Stimulated activated CD8-positive, alpha-beta memory T cell treated with anti-CD3 and anti-CD28 coated beads, Interleukin-15, amount 100 ng/mL, for 1 hour (primary cell): Measurements from ENCODE around the gene CFAP45.

Source experiments
- DNase-seq: peaks from one replicate; pipeline ENCODE4 v3.0.0-alpha.2; 2020; ENCODE audit warnings: low read depth

Gene CFAP45

DNA sequence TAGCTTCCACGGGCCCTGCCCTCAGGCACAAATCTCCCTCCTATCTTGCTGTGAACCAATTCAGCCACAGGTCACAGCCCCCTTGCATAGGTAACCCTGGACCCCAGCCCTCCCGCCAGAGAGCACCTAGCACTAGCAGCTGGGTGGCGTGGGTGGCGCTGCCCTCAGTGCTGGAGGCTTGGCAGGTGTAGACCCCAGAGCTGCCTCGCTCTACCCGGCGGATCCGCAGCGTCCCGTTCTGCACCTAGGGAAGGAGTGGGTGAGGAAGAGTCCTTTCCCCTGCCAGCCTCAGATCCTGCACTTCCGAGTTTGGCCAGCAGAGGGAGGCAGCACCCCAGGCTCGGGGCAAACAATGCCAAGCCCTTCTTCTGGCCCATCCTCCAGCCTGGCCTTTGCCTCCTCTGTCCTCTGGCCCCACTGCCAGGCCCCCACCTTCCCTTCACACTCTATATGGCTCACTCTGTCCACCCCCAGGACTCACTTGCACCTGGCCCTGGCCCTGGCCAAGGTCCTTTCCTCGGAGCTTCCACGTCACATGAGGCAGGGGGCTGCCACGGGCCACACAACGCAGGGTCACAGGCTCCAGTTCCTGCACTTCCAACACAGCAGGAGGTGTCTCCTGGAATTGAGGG is 36.4 kb upstream of the CFAP45 start:
- DNase-seq = peak; percentile 78

GRCh38 chr1:159935719-159936272 is 35.8 kb upstream of the CFAP45 start:
- DNase-seq = no peak

DNA sequence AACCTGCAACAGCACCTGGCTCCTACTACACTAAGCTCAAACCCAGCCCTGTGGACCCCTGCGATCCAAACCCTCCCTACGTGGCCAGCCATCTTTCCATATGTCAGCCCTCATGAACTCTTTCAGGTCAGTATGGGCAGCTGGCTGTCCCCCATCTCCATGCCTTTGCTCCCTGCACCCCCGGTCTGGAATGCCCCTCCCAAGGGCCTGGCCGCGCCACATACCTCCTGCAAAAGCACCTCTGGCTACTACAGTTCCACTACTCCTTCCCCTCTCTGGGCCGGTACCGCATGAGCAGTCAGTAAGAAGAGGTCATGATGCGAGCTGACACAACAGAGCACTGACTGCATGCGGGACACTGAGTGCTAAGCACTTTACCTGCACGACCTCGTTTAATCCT is 35.3 kb upstream of the CFAP45 start:
- no peak for DNase-seq

DNA sequence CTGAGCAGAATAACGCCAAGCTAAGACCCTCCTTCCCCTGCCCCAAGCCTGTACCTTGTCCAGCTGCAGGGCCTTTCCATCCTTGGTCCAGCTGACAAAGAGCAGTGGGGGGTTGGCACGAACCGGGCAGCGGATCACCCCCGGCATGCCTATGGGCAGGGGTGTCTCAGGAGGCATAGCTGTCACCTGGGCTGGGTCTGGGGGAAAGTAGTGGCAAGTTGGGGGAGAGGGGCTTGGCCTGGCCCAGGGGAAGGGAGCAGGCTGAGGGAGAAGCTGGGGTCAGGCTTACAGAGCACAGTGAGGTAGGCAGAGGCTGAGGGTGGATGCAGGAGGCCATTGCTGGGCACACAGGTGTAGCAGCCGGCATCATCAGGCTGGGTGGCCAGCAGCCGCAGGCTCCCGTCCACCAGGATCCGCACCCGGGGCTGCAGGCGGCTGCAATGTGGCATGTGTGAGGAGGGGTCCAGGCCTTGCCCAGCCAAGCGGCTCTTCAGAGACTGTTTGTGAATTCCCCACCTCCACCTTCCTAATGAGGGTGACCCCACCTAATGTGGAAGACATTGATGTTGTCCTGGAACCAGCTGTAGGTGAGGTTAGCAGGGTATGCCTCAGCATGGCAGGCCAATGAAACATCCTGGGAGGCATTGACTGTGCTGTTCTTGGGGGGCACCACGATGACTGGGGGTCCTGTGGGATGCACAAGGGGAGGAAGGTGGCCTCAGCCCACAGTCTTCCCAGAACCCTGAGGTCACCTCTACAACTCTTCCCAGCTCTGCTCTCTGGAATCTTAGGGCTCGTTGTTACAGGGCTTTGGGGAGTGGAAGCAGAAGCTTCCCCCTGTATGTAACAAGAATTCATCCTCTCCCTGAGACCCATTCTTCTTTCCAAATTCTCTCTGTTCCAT is 34.4 kb upstream of the CFAP45 start:
- DNase-seq = no peak

- DNase-seq = no peak
Observed at GRCh38 chr1:159933347-159933746, 33.4 kb upstream of the CFAP45 start.

DNA sequence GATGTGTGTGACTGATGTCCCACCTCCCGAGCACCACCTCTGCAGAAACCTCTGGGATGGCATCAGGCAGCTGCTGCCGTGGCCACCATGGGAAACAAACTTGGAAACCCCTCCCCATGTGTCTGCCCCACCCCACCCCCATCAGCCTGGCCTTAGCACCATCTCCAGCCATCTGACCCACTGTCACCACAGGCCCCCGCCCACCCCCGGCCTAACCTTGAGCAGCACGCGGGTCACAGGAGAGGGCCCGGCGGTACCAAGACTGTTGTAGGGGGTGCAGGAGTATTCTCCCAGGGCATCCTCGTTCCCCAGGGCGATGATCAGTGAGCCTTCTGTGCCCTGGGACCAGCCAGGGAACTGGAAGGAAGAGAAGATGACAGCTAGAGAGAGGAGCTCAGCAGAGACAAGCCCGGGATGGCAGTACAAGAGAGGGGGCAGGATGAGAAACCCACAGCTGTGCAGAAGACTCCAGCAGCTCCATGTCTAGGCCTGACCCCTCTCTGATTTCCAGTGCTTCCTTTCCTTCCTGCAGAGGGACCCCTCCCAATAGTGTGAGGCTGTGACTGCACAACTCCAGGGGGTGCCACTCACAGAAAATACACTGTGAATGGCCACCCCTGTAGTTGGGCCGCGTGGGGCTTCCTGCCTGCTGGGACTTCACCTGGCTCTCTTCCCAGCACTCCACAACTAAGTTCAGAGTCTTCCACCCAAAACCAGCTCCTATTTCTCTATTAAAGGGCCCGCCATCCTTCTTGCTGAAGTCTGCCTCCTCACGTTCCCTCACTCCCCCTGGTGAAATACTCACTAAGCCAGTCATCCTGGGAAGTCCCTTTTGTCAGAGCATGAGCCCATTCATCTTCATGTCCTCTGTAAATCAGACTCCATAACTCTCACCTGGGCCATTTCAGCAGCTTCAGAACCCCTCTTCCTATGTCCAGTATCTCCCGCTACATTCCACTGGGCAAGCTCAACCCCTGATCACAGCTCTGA is 32.6 kb upstream of the CFAP45 start:
- no peak for DNase-seq

GRCh38 chr1:159931795-159932173 is 31.8 kb upstream of the CFAP45 start:
- DNase-seq = no peak

GRCh38 chr1:159931101-159931794 is 31.3 kb upstream of the CFAP45 start:
- DNase-seq = no peak

- no peak for DNase-seq
Observed at GRCh38 chr1:159930634-159931033, 30.7 kb upstream of the CFAP45 start.

GRCh38 chr1:159930216-159930615 is 30.3 kb upstream of the CFAP45 start:
- DNase-seq = no peak

- DNase-seq = no peak
Observed at GRCh38 chr1:159929155-159930051, 29.4 kb upstream of the CFAP45 start.

- no peak for DNase-seq
Observed at GRCh38 chr1:159928491-159929050, 28.6 kb upstream of the CFAP45 start.

GRCh38 chr1:159927849-159928431 is 28.0 kb upstream of the CFAP45 start:
- no peak for DNase-seq

GRCh38 chr1:159927211-159927848 is 27.4 kb upstream of the CFAP45 start:
- no peak for DNase-seq

GRCh38 chr1:159925719-159926078 is 25.7 kb upstream of the CFAP45 start:
- no peak for DNase-seq

DNA sequence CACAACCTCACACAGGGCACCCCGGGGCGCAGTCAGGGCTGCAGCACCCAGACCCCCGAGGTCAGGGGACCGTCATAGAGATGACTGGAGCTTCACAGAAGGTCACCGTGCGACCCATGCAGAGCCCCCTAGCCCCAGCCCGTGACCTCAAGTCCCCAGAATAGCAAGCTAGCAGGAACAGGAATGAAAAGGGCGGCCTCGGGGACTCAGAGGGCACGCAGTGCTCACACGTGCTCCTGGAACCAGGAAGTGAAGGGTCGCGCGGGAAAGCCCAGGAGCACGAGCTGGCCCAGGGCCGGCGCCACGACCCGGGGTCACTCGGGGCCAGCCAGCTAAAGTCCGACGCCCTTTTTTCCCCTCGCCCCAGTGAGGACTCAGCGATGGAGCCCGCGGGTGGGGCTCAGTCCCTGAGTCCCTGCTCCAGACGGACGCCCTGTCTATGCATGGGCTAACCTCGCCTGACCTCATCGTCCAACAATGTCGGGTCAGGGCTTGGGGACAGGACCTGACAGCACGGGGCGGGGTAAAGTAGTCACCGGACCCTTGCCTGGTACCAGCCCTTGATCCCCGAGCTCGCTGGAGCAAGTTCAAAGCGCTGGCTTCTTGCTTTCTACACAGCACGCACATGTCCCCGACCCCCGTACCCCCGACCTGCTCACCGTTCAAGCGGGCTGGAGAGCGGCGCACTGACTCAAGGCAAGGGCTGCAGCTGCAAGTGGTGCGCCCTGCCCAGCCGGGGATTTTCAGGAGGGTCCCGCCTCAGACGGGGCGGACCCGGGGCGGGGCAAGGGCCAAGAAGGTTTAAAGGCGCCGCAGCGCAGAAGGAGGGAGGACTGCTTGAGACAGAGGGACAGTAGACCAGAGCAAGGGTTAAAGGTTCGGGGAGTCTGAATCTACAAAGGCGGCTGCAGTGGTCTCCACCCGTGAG is 25.1 kb upstream of the CFAP45 start, which contains the start of gene TAGLN2:
TAGLN2 (minus strand) TSS at position 717 of the 928 bp plus-strand sequence. CDS start 4,998 bp downstream, outside the sequence.
- peak; percentile 77 for DNase-seq

DNA sequence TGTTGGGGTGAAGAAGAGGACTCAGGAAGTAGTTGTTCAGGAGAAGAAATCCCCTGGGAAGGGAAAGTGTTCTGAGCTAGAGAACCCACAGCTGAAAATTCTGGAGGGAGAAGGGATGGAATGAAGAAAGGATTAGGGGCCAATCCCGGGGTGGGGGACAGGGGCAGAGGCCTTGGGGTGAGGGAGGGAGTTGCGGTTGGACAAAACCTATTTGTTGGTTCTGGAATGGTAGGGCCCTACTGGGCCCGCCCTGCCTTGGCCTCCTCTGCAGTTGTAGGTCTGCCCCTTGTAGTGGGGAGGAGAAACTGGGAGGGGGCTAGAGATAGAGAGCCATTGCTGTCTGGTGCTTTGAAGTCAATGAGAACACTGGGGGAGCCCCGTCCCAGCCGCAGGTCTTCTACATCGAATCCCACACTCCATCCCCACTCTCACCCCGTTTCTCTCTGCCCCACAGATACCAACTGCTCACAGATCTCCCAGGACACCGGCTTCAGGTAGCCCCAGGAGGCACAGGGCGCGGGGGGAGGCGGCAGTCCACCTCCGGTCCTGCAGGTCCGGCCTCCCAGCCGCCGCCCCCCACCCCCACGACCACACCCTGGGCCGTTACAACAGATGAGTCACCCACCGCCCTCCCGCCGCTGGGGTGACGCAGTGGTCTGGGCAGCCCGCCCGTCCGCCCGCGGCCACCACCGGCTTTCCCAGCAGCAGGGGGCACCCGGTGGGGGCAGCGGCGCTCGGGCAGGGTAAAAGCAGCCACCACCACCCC is 24.2 kb upstream of the CFAP45 start:
- DNase-seq = peak; percentile 30
